ENCODE results near the gene TMEM120B.

Gene TMEM120B

DNA sequence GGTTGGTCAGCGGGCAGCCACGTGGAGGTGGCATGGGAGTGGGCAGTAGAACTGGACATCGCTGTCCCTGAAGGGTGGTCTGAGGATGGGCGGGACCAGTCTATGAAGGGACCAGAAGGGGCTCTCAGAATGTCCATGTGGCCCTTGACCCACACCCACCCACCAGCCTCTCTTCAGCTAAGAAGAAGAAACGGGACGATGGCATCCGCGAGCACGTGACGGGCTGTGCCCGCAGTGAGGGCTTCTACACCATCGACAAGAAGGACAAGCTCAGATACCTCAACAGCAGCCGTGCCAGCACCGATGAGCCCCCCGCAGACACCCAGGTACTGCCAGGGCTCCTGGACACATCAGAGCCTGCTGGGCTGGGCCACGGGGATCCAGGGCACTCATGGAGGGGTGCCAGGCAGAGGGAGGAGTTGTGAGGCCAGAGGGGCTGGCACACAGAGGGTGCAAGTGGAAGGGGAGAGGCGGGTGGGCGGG, 112.5 kb downstream of the TMEM120B start:
- H4K20me1 ChIP-seq (ENCODE audit: insufficient read depth, low read length): no peaks in the 10 kb centered on the region; the same call in 1 of the 2 replicates
- H3K4me3 ChIP-seq (ENCODE audit: low read length): no peak overlapping the region
- H3K9me3 ChIP-seq (ENCODE audit: insufficient read depth, low read length): no peaks in the 10 kb centered on the region
- H3K36me3 ChIP-seq (replicated peaks; ENCODE audit: low read depth, low read length): peaks cover 61% of the 10 kb centered on the region
- no peak overlapping the region for H2AFZ ChIP-seq (ENCODE audit: low read depth, low read length)
- H3K4me2 ChIP-seq (ENCODE audit: low read length): no peak overlapping the region
- H3K79me2 ChIP-seq (ENCODE audit: low read length): peaks cover 1% of the 10 kb centered on the region; the same call in 1 of the 2 replicates
- no peak overlapping the region for H3K27ac ChIP-seq (ENCODE audit: low read length)
- H3K27me3 ChIP-seq (ENCODE audit: low read depth, low read length): no peaks in the 10 kb centered on the region
- TF ChIP-seq, protein P1, sequence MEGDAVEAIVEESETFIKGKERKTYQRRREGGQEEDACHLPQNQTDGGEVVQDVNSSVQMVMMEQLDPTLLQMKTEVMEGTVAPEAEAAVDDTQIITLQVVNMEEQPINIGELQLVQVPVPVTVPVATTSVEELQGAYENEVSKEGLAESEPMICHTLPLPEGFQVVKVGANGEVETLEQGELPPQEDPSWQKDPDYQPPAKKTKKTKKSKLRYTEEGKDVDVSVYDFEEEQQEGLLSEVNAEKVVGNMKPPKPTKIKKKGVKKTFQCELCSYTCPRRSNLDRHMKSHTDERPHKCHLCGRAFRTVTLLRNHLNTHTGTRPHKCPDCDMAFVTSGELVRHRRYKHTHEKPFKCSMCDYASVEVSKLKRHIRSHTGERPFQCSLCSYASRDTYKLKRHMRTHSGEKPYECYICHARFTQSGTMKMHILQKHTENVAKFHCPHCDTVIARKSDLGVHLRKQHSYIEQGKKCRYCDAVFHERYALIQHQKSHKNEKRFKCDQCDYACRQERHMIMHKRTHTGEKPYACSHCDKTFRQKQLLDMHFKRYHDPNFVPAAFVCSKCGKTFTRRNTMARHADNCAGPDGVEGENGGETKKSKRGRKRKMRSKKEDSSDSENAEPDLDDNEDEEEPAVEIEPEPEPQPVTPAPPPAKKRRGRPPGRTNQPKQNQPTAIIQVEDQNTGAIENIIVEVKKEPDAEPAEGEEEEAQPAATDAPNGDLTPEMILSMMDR (IDR thresholded peaks at IDR 0.05; ENCODE audit: low read depth, low read length): no peak
- TF ChIP-seq EZH2phosphoT487 (IDR thresholded peaks at IDR 0.05; ENCODE audit: low read depth): no peak
- no peak overlapping the region for H3K9ac ChIP-seq (ENCODE audit: low read length)
- H3K4me1 ChIP-seq (ENCODE audit: low read length): no peaks in the 10 kb centered on the region

DNA sequence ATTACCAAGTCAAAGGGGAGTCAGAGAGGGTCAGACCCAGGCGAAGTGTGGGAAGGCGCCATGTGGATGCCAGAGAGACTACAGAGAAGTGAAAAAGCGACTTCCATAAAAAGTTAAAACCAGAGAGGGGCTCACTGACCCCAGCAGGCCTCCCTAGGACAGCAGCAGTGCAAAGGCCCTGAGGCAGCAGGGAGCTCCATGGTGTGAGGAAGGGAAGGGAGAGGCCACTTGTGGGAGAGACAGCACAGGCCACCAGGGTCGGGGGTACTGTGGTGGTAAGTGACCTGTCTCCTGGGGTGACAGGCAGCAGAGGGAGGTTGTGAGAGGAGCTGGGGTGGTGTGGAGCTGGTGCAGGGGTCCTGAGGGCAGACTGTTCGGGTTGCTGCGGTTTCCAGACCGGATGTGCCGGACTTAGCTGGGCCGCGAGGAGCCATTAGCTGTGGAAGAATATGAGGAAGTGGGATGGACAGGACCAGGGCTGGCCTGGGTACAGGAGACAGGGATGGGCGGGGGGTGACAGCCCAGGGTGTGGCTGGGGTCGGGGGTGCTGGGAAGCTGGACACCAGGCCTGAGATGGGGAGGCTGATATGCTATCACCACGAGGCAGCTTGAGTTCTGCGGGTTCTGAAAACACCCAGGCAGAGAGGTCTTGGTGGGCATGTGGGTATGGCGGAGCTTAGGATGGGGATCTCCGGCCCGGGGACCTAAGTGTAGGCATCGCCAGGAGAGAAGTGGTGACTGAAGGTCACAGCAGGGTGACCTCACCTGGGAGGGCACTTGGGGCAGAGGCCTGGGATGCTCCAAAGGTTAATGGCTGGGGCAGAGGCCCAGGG, 114.0 kb downstream of the TMEM120B start:
- no peaks in the 10 kb centered on the region for H4K20me1 ChIP-seq (ENCODE audit: insufficient read depth, low read length)
- H3K4me3 ChIP-seq (ENCODE audit: low read length): no peak overlapping the region
- TF ChIP-seq, protein P1 (IDR thresholded peaks at IDR 0.05; ENCODE audit: low read depth, low read length): no peak
- TF ChIP-seq EZH2phosphoT487 (IDR thresholded peaks at IDR 0.05; ENCODE audit: low read depth): no peak
- H2AFZ ChIP-seq (ENCODE audit: low read depth, low read length): no peak overlapping the region
- no peaks in the 10 kb centered on the region for H3K27me3 ChIP-seq (ENCODE audit: low read depth, low read length)
- H3K79me2 ChIP-seq (ENCODE audit: low read length): no peaks in the 10 kb centered on the region; the same call in 1 of the 2 replicates
- H3K9me3 ChIP-seq (ENCODE audit: insufficient read depth, low read length): no peaks in the 10 kb centered on the region
- no peak overlapping the region for H3K9ac ChIP-seq (ENCODE audit: low read length)
- H3K4me1 ChIP-seq (ENCODE audit: low read length): no peaks in the 10 kb centered on the region
- H3K4me2 ChIP-seq (ENCODE audit: low read length): no peak overlapping the region
- H3K27ac ChIP-seq (ENCODE audit: low read length): no peak overlapping the region
- peaks cover 64% of the 10 kb centered on the region for H3K36me3 ChIP-seq (replicated peaks; ENCODE audit: low read depth, low read length)

DNA sequence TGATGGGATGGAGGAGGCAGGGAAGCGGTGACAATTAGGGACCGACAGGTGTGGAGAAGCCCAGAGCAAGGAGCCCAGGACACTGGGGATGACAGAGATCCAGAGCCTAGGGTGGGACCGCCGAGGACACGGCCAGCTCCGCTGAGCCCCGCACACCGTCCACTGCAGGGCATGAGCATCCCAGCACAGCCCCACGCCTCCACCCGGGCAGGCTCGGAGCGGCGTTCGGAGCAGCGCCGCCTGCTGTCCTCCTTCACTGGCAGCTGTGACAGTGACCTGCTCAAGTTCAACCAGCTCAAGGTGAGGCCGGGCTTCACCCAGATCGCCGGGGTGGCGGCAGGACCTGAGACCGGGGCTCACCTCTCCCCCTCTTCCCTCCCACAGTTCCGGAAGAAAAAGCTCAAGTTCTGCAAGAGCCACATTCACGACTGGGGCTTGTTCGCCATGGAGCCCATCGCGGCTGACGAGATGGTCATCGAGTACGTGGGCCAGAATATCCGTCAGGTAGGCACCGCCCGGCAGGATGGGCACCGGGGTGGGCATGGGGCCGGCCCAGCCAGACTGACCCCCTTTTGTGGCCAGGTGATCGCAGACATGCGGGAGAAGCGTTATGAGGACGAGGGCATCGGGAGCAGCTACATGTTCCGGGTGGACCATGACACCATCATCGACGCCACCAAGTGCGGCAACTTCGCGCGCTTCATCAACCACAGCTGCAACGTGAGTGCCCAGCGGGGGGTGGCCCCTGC, 115.0 kb downstream of the TMEM120B start:
- no peaks in the 10 kb centered on the region; the same call in 1 of the 2 replicates for H3K79me2 ChIP-seq (ENCODE audit: low read length)
- H3K27ac ChIP-seq (ENCODE audit: low read length): no peak overlapping the region
- no peak overlapping the region for H3K4me2 ChIP-seq (ENCODE audit: low read length)
- no peak overlapping the region for H3K9ac ChIP-seq (ENCODE audit: low read length)
- H3K9me3 ChIP-seq (ENCODE audit: insufficient read depth, low read length): no peaks in the 10 kb centered on the region
- peaks cover 65% of the 10 kb centered on the region for H3K36me3 ChIP-seq (replicated peaks; ENCODE audit: low read depth, low read length)
- H2AFZ ChIP-seq (ENCODE audit: low read depth, low read length): no peak overlapping the region
- H3K4me1 ChIP-seq (ENCODE audit: low read length): no peaks in the 10 kb centered on the region
- H3K27me3 ChIP-seq (ENCODE audit: low read depth, low read length): no peaks in the 10 kb centered on the region
- no peaks in the 10 kb centered on the region for H4K20me1 ChIP-seq (ENCODE audit: insufficient read depth, low read length)
- H3K4me3 ChIP-seq (ENCODE audit: low read length): no peak overlapping the region
- TF ChIP-seq, protein P1 (IDR thresholded peaks at IDR 0.05; ENCODE audit: low read depth, low read length): no peak
- TF ChIP-seq EZH2phosphoT487 (IDR thresholded peaks at IDR 0.05; ENCODE audit: low read depth): no peak

DNA sequence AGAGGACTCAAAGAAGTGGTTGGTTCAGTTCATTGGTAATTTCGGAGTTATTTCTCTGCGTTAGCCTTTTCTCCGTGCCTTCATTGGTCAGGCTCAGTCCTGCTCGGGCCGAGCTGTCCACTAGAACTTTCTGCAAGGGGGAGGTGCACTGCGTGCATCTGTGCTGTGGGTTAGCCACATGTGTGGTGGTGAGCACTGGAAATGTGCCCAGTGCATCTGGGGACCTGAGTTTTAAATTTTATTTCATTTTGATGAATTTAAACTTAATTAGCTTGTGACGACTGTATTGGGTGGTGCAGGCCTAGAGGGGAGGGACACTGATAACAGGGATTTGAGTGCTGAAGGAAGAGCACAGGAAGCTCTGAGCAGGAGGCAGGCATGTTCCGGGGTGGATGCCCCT, 115.8 kb downstream of the TMEM120B start:
- Histone ChIP-seq H2AFZ (ENCODE audit: low read depth, low read length) (no peak overlapping the region), H3K79me2 (ENCODE audit: low read length) (no peaks in the 10 kb centered on the region; the same call in 1 of the 2 replicates), H3K9me3 (ENCODE audit: insufficient read depth, low read length) (no peaks in the 10 kb centered on the region), H3K4me3 (ENCODE audit: low read length) (no peak overlapping the region), H3K36me3 (replicated peaks; ENCODE audit: low read depth, low read length) (peaks cover 65% of the 10 kb centered on the region), H3K9ac (ENCODE audit: low read length) (no peak overlapping the region), H3K27me3 (ENCODE audit: low read depth, low read length) (no peaks in the 10 kb centered on the region), H3K4me1 (ENCODE audit: low read length) (no peaks in the 10 kb centered on the region), H3K4me2 (ENCODE audit: low read length) (no peak overlapping the region), H3K27ac (ENCODE audit: low read length) (no peak overlapping the region), H4K20me1 (ENCODE audit: insufficient read depth, low read length) (no peaks in the 10 kb centered on the region)
- TF ChIP-seq, protein P1 (IDR thresholded peaks at IDR 0.05; ENCODE audit: low read depth, low read length): no peak
- no peak for TF ChIP-seq EZH2phosphoT487 (IDR thresholded peaks at IDR 0.05; ENCODE audit: low read depth)

All from OCI-LY3 (cell line).